HepG2 (cell line): ENCODE data around the gene ZNF526. TPM values are rescaled to one million over a fixed set of nuclear protein-coding genes. Genes with fewer than 3 reads are reported as not detected.

Experiments
- ATAC-seq: fragments of 200-7000 bp; cut with Tn5 transposase; 3 replicates; pipeline ENCODE4 v1.9.1; 2020; ENCODE audit warnings: mild to moderate bottlenecking, moderate library complexity
- BruUV-seq: library from RNA; stranded (reverse); fragments of 400-500 nt; replicated peaks from 2 replicates; lab custom pipeline; 2021; lab: Mats Ljungman, UMichigan
- CTCF ChIA-PET: fragments of 300-600 bp; formaldehyde crosslinking; extraction: SDS; loops from one replicate; lab custom pipeline; 2021; ENCODE audit warnings: low total read pairs, inconsistent platforms, low intra/inter-chr PET ratio; lab: Yijun Ruan, JAX
- POLR2A ChIA-PET: fragments of 350-600 bp; sonication (Branson Sonifier 250); formaldehyde crosslinking; loops from one replicate; lab custom pipeline; 2020; ENCODE audit warnings: antibody characterized with exemption, inconsistent platforms; lab: Yijun Ruan, JAX
- DNase-seq: peaks from one replicate; pipeline ENCODE4 v3.0.0-alpha.2; 2015; ENCODE audit warnings: low spot score
- FAIRE-seq: peaks from 3 replicates; lab custom pipeline; 2011; peaks lifted over from hg19 to GRCh38; lab: Jason Lieb, UNC
- H2AFZ ChIP-seq: one replicate; pipeline ENCODE4 v1.6.1; 2011; ENCODE audit warnings: low read length, inconsistent platforms
- H3K27ac ChIP-seq: fragments of 300-600 bp; 3 replicates; pipeline ENCODE4 v1.8.0; 2011; ENCODE audit warnings: mixed run types, mild to moderate bottlenecking, mixed read lengths, low read length, inconsistent platforms; ENCODE audit not compliant: insufficient read depth; ENCODE audit errors: extremely low read length
- H3K27me3 ChIP-seq, 2 experiments: fragments of 200-600 bp in 1 of 2; 2 replicates in 1 of 2; 3 replicates in 1 of 2; pipeline versions ENCODE4 v1.6.0 to v1.8.0; 2011; ENCODE audit warnings: low read length in 2 of 2, mild to moderate bottlenecking in 2 of 2, moderate library complexity in 2 of 2, inconsistent platforms in 1 of 2; ENCODE audit not compliant: insufficient read depth in 2 of 2, control insufficient read depth in 1 of 2
- H3K36me3 ChIP-seq, 2 experiments: fragments of 200-600 bp in 1 of 2; replicated peaks in 1 of 2; 2 replicates in 1 of 2; 3 replicates in 1 of 2; pipeline versions ENCODE4 v1.5.1 to v1.8.0; 2011; ENCODE audit warnings: low read length in 2 of 2, inconsistent platforms in 1 of 2; ENCODE audit not compliant: insufficient read depth in 2 of 2, control insufficient read depth in 1 of 2
- H3K4me1 ChIP-seq: 2 replicates; pipeline ENCODE4 v1.5.1; 2012; ENCODE audit warnings: low read length, inconsistent platforms; ENCODE audit not compliant: insufficient read depth
- H3K4me2 ChIP-seq: 2 replicates; pipeline ENCODE4 v1.6.0; 2011; ENCODE audit warnings: low read depth, low read length, inconsistent platforms
- H3K4me3 ChIP-seq, 3 experiments: fragments of 200-600 bp in 1 of 3; sonication (generic), shearing (Covaris generic) in 1 of 3; replicated peaks in 1 of 3; 2 replicates each; pipeline ENCODE4 v1.5.1; 2011 to 2016; ENCODE audit warnings: low read length in 3 of 3, inconsistent platforms in 2 of 3, low read depth in 2 of 3, mild to moderate bottlenecking in 2 of 3, control low read depth in 1 of 3, mixed read lengths in 1 of 3; ENCODE audit not compliant: insufficient read depth in 1 of 3
- H3K79me2 ChIP-seq: one replicate; pipeline ENCODE4 v1.6.1; 2011; ENCODE audit warnings: low read length, inconsistent platforms; ENCODE audit not compliant: insufficient read depth
- H3K9ac ChIP-seq: 2 replicates; pipeline ENCODE4 v1.6.0; 2011; ENCODE audit warnings: mild to moderate bottlenecking, low read depth, low read length, inconsistent platforms; ENCODE audit not compliant: insufficient read depth
- H3K9me3 ChIP-seq: 2 replicates; pipeline ENCODE4 v1.5.1; 2012; ENCODE audit warnings: mild to moderate bottlenecking, low read length
- H4K20me1 ChIP-seq: 2 replicates; pipeline ENCODE4 v1.6.0; 2011; ENCODE audit warnings: inconsistent platforms, mild to moderate bottlenecking, low read length, moderate library complexity; ENCODE audit not compliant: insufficient read depth
- AGO1 ChIP-seq: fragments of 200-400 bp; formaldehyde crosslinking; IDR thresholded peaks from 2 replicates; pipeline ENCODE4 v1.6.1; 2017; ENCODE audit warnings: mild to moderate bottlenecking, low read depth, low read length, moderate library complexity; ENCODE audit not compliant: poor library complexity, severe bottlenecking
- EED ChIP-seq: sonication (generic); formaldehyde crosslinking; IDR thresholded peaks from 2 replicates; pipeline ENCODE4 v1.5.0; 2020; ENCODE audit warnings: mild to moderate bottlenecking, missing genetic modification reagents
- FOXP4 ChIP-seq: sonication (generic); formaldehyde crosslinking; IDR thresholded peaks from 2 replicates; pipeline ENCODE4 v1.4.0; 2020; ENCODE audit warnings: missing genetic modification reagents
- MLX ChIP-seq: IDR thresholded peaks from 2 replicates; pipeline ENCODE4 v1.6.1; 2016
- PLSCR1 ChIP-seq: sonication (generic); formaldehyde crosslinking; IDR thresholded peaks from 2 replicates; pipeline ENCODE4 v1.5.0; 2020; ENCODE audit warnings: missing genetic modification reagents, mild to moderate bottlenecking, borderline replicate concordance
- POLR2A ChIP-seq, 2 experiments: IDR thresholded peaks; 2 replicates each; pipeline ENCODE4 v1.6.1; 2011; ENCODE audit warnings: low read depth in 2 of 2, low read length in 2 of 2, mild to moderate bottlenecking in 1 of 2, moderate library complexity in 1 of 2; ENCODE audit not compliant: insufficient read depth in 1 of 2
- RFX3 ChIP-seq: IDR thresholded peaks from 2 replicates; pipeline ENCODE4 v1.6.1; 2016; ENCODE audit warnings: missing biosample characterization, missing genetic modification reagents
- SMAD3 ChIP-seq: sonication (generic); formaldehyde crosslinking; IDR thresholded peaks from 2 replicates; pipeline ENCODE4 v1.4.0; 2020; ENCODE audit warnings: missing genetic modification reagents
- ZNF180 ChIP-seq: sonication (generic); formaldehyde crosslinking; IDR thresholded peaks from 2 replicates; pipeline ENCODE4 v1.4.0; 2020; ENCODE audit warnings: low read depth, missing genetic modification reagents, borderline replicate concordance
- WGBS: methylation state at CpG from one replicate; pipeline ENCODE4 v1.1.6; 2017; ENCODE audit warnings: low lambda C conversion rate; 5-methylcytosine and 5-hydroxymethylcytosine counted together
- in situ Hi-C: cut with HindIII; loops from 2 replicates; pipeline ENCODE4 v1.10.0; 2017; ENCODE audit warnings: low pct_unique_long_range_greater_than_20kb; ENCODE audit not compliant: extremely low pct_ligation_motif_present
- intact Hi-C: fragments of 100-400 bp; cut with micrococcal nuclease; formaldehyde crosslinking; loops from one replicate; pipeline ENCODE4 v1.10.0; 2022; ENCODE audit not compliant: unreplicated experiment
- polyA plus RNA-seq, 8 experiments: library from polyadenylated mRNA; depleted of rRNA in 3 of 8; stranded (reverse) in 7 of 8; unstranded in 1 of 8; fragments of >200 nt; fragmentation: Illumina TruSeq in 4 of 8; extraction: Trizol in 4 of 8; gene quantifications; 2 replicates each; pipeline versions ENCODE4 v1.2.1 to v1.2.3, GENCODE V29; 2011 to 2016; ENCODE audit warnings: low read depth in 4 of 8, missing spikeins in 1 of 8, mixed read lengths in 1 of 8; ENCODE audit not compliant: insufficient read depth in 1 of 8
- total RNA-seq, 5 experiments: library from RNA; depleted of rRNA; stranded (reverse); fragments of >200 nt; fragmentation: Illumina TruSeq; extraction: Trizol; gene quantifications; 2 replicates each; pipeline ENCODE4 v1.2.3, GENCODE V29; 2016; ENCODE audit warnings: low read depth in 1 of 5

Gene ZNF526
- total and polyA plus RNA-seq, 2 of the 13 experiments (the other 11 are each of a cell fraction or from before 2014, with no cell fraction given), result 3.3 to 8.4 TPM

- CTCF ChIA-PET, result no interaction called here
Observed at GRCh38 chr19:42203700-42204099, 16.4 kb upstream of the ZNF526 start.

GRCh38 chr19:42204664-42205063, 15.4 kb upstream of the ZNF526 start:
- Histone ChIP-seq H3K4me1 (no peaks in the 10 kb centered on the region), H3K4me3 (no peak overlapping the region), H3K27ac (no peak overlapping the region), H3K4me2 (no peak overlapping the region), H3K9me3 (no peaks in the 10 kb centered on the region), H2AFZ (no peak overlapping the region), H4K20me1 (peaks cover 24% of the 10 kb centered on the region), H3K36me3 (peaks cover 42 to 89% of the 10 kb centered on the region in 2 experiments), H3K27me3 (no peaks in the 10 kb centered on the region), H3K9ac (no peak overlapping the region), H3K79me2 (peaks cover 16% of the 10 kb centered on the region)
- ChIA-PET POLR2A (no interaction called here), CTCF (no interaction called here)
- no peak for TF ChIP-seq ZNF180 (CRISPR knock-in tag)
- TF ChIP-seq MLX (CRISPR knock-in tag), result no peak
- no peak for TF ChIP-seq SMAD3 (CRISPR knock-in tag)
- TF ChIP-seq PLSCR1 (CRISPR knock-in tag), result no peak
- no peak for TF ChIP-seq EED (CRISPR knock-in tag)
- WGBS, result 92% methylated on average over 6 of the region's 6 CpGs
- FAIRE-seq (no peak), ATAC-seq (no peak), DNase-seq (no peak)
- in situ Hi-C loops (no loop called here), intact Hi-C loops (no loop called here)
- no TSS peak for BruUV-seq

More at GRCh38 chr19:42203700-42204099, 16.4 kb upstream of the ZNF526 start:
- intact Hi-C loops (no loop called here), in situ Hi-C loops (no loop called here)
- H4K20me1 ChIP-seq, result peaks cover 27% of the 10 kb centered on the region
- WGBS, result no CpG with 5 or more reads among the region's 2 CpGs
- BruUV-seq, result no TSS peak
- H3K79me2 ChIP-seq, result peaks cover 16% of the 10 kb centered on the region
- no peaks in the 10 kb centered on the region for H3K4me1 ChIP-seq
- H3K27ac ChIP-seq, result no peak overlapping the region
- no peak overlapping the region for H3K4me3 ChIP-seq
- no peak overlapping the region for H2AFZ ChIP-seq
- DNase-seq, result no peak
- H3K9me3 ChIP-seq, result no peaks in the 10 kb centered on the region
- H3K4me2 ChIP-seq, result no peak overlapping the region
- H3K27me3 ChIP-seq, result no peaks in the 10 kb centered on the region; a peak in 1 of 5 replicates
- TF ChIP-seq POLR2A (IDR thresholded peaks at IDR 0.05; ENCODE audit: insufficient read depth in 1 of 2, low read depth in 2 of 2, low read length in 2 of 2) (0 out of 4 replicates have a peak, but pooled peaks of 1 of the 2 experiments have one; percentile 19), AGO1 (peak; percentile 72), RFX3 (CRISPR knock-in tag) (no peak), FOXP4 (CRISPR knock-in tag) (no peak)
- TF ChIP-seq, all 625 proteins: peak for 2
- FAIRE-seq (no peak), ATAC-seq (no peak)
- peaks cover 48 to 89% of the 10 kb centered on the region in 2 experiments for H3K36me3 ChIP-seq
- POLR2A ChIA-PET, result no interaction called here
- no peak overlapping the region for H3K9ac ChIP-seq
